HG02973 (cell line): Measurements from ENCODE around the gene NQO1.
"Not testable (repeated sequence)": the region's sequence is repeated elsewhere in the genome, so short reads cannot be mapped to it uniquely, and the experiment has no call there.

Source experiments
- ATAC-seq: cut with Tn5 transposase; IDR thresholded peaks from one replicate; pipeline ENCODE4 v1.9.1; 2021; ENCODE audit warnings: moderate library complexity; ENCODE audit not compliant: unreplicated experiment

Gene NQO1

GRCh38 chr16:69726313-69727060 is at the start of gene NQO1:
Gene NQO1 (minus strand): TSS chr16:69726560. CDS start chr16:69726439, 121 bp downstream.
- peak; percentile 97 for ATAC-seq

- no peak for ATAC-seq
Measured at GRCh38 chr16:69775563-69775962, 49.2 kb upstream of the NQO1 start.

- no peak for ATAC-seq
Measured at GRCh38 chr16:69773260-69773947, 47.0 kb upstream of the NQO1 start.

- no peak for ATAC-seq
Measured at GRCh38 chr16:69771651-69771967, 45.2 kb upstream of the NQO1 start.

GRCh38 chr16:69769404-69769803 is 43.0 kb upstream of the NQO1 start:
- ATAC-seq = no peak

GRCh38 chr16:69768666-69769065 is 42.3 kb upstream of the NQO1 start:
- ATAC-seq = no peak

- no peak for ATAC-seq
Measured at GRCh38 chr16:69767459-69768229, 41.3 kb upstream of the NQO1 start.

GRCh38 chr16:69763599-69763942 is 37.2 kb upstream of the NQO1 start:
- ATAC-seq = no peak

GRCh38 chr16:69762814-69763598 is 36.6 kb upstream of the NQO1 start:
- peak; percentile 40 for ATAC-seq

GRCh38 chr16:69761983-69762813 is 35.8 kb upstream of the NQO1 start, which contains the start of gene WWP2:
Gene WWP2 (plus strand): TSS chr16:69762332. CDS start chr16:69787011, 24,679 bp downstream.
- peak; percentile 72 for ATAC-seq

- not testable (repeated sequence) for ATAC-seq
Measured at GRCh38 chr16:69757375-69757774, 31.0 kb upstream of the NQO1 start.

GRCh38 chr16:69756705-69757104 is 30.3 kb upstream of the NQO1 start:
- ATAC-seq = no peak

GRCh38 chr16:69754469-69755310 is 28.3 kb upstream of the NQO1 start, which contains the start of gene NOB1:
Gene NOB1 (minus strand): TSS chr16:69754926. CDS start chr16:69754910, 16 bp downstream.
- ATAC-seq = peak; percentile 91

GRCh38 chr16:69754143-69754468 is 27.7 kb upstream of the NQO1 start:
- ATAC-seq = no peak

- no peak for ATAC-seq
Measured at GRCh38 chr16:69748694-69749345, 22.5 kb upstream of the NQO1 start.

- no peak for ATAC-seq
Measured at GRCh38 chr16:69747115-69747514, 20.8 kb upstream of the NQO1 start.

GRCh38 chr16:69745959-69746358 is 19.6 kb upstream of the NQO1 start:
- ATAC-seq = no peak

- no peak for ATAC-seq
Measured at GRCh38 chr16:69745232-69745612, 18.9 kb upstream of the NQO1 start.
